Activated CD8-positive, alpha-beta memory T cell treated with anti-CD3 and anti-CD28 coated beads for 4 hours (primary cell): ENCODE results near the gene CDCP2.

Experiments used
- DNase-seq, 2 donors: peaks; one replicate each; pipeline ENCODE4 v3.0.0-alpha.2; 2020; ENCODE audit warnings: low read depth in 2 of 2

The CDCP2 gene

DNA sequence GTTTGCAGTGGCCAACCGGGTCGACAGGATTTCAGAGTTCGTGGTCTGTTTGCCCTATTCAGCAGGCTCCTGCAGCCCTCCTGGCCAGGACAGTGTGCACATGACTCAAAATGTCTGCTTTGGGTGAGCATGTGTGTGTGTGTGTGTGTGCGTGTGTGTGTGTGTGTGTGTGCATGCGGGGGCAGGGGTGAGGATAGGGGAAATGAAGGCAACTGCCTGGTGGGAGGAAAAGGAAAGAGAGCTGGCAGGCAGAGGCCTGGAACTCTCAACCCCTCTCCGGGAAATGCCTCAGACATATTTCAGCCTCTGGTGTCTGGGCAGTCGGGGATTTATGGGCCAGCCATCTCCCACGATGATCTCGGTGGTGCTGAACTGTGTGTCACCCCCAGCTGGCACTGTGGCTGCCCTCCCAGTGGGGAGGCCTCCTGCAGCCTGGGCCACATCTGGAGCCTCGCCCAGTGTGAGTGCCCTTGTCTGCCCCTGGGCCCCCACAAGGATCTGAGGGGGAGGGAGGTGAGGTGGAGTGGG lies 15.2 kb downstream of the CDCP2 start:
- no peak for DNase-seq

DNA sequence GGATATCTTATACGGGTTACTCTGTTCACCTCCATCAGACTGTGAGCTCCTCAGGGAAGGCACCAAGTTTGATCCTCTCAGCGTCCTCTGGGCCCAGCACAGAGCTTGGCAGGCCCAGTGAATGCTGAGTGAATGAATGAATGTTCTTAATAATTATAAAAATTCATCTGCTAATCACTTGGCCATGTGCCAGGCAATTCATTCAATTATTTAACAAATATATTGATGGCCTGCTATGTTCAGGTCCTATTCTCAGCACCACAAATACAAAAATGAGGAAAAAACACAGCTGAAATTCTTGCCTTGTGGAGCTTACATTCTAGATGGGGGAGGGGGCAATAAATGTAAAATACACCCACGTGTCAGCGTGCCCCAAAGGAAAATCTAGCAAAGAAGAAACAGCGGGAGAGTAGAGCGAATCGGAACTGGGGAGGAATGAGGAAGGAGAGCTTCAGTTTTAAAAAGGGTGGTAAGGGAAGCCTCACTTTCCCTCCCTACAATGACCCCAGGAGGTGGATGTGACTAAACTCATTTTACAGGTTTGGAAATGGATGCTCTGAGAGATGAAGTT lies 15.8 kb downstream of the CDCP2 start:
- no peak for DNase-seq

DNA sequence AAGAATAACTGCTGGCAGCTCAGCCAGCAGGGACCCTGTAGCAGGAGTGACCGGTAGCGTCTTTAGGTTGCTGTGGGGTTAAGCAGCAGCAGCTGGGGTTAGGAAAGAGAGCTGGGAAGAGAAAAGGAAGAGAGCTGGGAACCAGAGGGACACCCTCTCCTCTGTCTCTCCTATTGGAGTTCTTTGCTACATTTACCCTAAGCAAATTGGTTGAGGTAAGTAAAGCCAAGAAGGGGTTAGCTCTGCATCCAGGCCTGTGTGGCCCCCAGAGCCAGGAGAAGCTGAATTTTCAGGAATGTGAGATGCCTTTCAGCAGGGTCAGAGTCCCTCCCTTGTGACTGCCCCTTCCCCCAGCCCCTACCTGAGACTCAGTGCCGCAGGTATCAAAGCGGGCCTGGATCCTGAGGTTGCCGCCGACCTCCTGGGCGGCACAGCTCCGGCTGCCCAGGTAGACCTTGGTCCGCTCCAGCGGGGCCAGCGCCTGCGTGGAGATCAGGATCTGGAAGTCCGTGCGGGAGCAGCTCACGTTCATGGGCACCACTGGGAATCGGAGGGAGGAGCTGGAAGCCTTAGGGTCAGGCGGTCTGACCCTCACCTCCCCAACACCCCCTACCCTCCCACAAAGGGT lies 16.4 kb downstream of the CDCP2 start:
- no peak for DNase-seq

DNA sequence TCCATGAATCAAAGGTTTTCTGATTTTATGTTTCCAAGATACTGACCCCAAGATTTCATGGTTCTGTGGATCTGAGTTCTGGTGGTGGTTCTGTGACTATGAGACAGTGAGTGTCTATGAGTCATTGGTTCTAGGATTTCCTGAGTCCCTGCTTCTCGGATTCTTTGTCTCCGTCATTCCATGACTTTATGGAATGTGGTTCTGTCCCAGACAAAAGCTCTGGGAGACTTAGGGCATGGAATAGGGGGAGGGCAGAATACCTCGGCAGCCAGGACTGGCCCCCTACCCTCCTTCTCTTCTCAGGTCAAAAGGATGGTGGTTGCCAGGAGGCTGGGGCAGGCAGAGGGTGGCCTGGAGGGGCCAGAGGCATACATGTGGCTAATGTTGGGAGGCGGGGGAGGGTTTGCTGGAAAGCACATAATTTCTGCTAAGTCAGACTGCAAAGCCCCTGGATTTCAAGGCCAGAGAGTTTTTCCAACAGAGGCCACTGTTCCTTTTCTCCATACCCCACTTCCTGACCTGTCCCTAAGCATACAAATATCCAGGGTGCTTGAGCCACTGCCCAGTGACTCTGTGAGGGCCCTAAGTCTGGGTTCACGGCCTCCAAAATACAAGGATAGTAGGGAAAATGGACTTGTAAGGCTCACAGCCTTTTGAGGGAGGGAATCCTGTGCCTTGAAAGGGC lies 17.2 kb downstream of the CDCP2 start:
- DNase-seq, result no peak

DNA sequence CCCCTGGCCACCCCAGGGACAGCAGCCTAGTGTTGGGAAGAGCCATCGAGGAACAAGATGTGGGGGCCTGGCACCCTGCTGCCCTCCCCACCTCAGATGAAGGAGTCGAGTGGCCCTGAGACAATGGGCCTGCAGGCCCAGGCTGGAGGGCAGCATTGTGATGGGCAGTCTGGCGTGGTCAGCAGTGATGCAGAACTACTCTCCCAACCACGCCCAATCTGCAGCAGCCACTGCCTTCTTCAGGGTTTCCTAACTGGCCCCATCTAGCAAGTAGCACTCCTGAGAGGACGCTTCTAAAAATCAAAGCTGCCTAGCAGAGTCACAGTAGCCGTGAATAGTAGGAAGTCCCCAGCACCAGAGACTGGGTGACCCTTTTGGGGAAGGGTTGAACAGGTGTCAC lies 18.5 kb downstream of the CDCP2 start:
- no peak for DNase-seq

DNA sequence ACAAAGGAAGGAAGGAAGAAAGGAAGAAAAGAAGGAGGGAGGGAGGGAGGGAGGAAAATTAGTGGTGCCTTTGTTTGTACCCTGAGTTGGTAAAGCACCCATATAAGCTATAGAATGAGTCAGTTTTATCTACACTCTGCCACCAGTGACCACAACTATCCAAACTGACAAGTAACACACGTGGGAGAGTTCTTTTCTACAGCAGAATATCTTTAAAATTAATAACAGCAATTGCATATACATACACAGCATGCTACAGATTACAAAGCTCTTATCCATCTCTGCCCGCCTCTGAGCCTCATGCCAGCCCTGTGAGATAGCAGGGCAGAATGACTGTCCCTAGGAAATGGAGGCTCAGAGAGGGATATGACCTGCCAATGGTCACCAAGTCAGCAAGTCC lies 20.3 kb downstream of the CDCP2 start:
- DNase-seq, result no peak

DNA sequence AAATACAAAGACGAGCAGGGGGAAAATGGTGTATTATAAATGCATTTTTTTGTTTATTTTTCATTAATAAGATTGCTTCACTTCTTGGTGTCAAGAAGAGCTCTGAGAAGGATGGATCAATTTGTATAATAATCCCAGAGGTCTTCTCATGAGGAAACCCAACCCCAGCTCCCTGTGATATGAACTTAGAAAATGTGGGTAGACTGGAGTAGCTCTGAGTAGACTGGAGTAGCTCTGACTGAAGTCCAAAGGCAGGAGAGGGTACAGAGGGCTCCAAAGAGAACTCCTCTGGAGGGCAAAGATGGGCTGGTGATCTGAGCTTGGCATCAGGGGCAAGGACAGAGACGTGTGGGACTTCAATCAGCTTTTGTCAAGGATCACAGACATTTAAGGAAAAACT lies 21.4 kb downstream of the CDCP2 start:
- no peak for DNase-seq

DNA sequence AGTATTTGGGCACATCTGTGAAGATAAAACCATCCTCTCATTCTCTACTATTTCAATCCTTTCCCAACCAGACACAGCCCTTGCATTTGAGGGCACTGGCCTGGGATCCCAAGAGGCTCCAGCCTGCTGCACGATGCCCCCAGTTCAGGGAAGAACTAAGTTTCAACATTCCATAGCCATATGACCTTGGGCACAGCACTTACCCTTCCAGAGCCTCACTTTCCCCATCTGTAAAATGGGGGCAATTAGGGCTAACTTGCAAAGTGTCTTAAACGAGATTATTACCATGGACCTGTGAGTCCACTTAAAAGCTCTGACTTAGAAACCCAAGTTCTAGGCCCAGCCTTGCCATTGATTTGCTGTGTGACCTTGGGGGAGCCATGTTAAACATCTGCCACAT lies 22.9 kb downstream of the CDCP2 start:
- DNase-seq, result no peak

DNA sequence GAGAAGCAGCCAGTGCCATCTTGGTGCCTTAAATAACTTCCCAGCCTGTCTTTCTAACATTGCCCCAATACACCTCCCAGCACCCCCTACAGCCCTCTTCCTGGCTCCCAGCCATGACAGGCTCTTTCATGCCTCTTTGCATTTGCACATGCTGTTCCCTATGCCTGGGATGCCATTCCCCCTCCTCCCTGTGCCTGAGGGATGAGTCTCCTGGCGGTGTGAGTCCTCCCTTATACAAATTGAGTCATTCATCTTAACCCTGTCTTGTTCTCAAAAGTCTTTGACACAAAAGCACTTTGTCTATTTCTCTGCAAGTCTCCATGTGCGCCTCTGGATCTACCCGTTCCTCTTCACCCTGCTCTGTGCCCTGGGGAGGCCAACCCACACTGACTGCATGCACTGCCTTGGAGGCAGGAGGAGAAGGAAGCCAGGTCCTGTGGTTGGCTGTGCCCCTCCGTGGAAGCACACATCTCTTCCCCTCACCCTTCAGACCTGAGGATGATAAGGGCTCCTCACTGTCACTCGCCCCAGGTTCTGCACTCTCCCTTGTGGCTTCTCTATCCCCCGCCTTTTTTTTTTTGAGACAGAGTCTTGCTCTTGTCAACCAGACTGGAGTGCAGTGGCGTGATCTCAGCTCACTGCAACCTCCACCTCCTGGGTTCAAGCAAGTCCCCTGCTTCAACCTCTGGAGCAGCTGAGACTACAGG lies 25.1 kb downstream of the CDCP2 start:
- no peak for DNase-seq

DNA sequence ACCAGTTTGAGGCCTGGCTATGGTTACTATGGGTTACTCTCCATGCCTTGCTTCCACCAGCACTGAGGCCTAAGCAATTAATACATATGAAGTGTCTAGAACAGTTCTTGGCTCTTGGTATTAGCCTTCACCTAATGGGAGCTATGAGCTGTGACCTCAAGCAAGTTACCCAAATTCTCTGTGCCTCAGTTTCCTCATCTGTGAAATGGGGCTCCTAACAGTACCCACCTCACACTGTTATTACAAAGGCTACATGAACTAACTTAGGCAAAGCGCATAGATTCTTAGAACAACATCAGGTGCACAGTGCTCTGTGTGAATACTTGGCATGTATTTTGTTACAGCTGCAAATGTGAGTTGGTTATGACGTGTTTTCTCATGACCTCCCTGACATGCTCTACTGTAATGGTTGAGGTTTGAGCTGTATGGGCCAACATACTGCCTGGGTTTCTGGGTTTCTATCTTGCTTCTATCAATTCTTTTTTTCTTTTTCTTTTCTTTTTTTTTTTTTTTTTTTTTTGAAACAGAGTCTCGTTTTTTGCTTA lies 26.5 kb downstream of the CDCP2 start:
- no peak for DNase-seq

DNA sequence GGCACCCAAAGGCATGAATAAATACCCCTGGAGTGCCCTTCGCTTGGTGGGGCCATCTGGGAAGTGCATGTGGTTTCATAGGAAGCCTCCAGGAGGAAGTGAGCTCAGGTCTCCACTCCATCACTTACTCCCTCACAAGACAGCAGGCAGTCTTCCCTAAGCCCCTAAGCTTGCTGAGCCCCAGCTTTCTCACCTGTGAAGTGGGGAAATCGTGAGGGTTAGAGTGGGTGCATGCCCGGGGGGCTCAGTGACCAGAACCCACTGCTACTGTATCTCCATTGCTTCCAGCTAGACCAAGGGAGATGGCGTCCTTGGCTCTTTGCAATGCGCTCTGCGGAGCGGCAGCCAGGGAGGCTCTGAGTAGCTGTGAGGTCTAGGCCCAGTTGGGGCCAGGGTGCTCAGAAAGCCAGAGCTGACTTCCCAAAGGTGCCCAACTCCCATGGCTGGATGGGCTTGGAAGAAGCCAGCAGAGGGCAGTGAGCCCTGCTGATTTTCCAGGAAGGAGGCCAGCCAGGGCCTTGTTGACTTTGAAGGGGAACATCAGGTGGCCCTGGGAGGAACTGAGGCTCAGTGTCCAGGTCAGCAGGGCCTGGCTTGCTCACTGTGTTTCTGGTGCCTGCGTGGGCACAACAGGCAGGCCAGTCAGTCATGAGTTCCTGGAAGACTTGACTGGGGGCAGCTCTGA lies 27.3 kb downstream of the CDCP2 start:
- DNase-seq, result no peak

DNA sequence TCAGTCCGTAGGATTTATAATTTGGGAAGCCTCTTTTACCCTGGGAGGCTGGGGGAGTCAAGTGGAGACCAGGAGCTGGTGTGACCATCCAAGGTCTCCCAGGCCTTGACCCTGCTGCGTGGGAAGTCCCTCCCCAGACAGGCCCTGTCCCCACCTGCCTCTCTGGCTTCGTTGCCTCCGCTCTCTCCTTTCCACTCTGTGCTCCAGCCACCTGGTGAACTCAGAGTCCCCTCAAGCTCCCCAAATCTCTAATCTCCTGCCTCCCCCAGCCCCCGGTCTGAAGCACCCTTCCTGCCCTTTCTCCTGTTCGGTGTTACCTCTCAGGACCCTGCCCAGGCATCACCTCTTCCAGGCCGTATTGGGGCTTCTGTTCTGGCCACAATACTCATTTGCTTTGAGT lies 27.9 kb downstream of the CDCP2 start:
- DNase-seq, result no peak

DNA sequence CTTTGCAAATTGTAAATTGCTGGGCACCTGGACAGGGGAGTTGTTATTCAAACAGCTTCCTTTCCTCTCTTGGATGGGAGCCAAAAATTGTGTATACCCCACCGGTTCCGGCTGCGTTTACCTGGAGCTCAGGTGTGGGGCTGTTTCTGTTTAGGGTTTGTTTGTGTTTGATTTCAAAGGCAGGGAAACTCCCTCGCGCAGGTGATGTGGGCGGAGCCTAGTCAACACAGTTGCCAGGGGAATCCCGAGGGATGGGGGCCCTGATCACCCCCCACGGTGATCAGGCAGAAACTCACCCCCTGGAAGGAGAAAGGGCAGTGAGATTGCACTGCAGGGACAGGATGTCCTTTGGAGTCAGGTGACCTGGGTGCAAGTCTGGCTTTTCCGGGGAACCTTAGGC lies 28.3 kb downstream of the CDCP2 start:
- no peak for DNase-seq

DNA sequence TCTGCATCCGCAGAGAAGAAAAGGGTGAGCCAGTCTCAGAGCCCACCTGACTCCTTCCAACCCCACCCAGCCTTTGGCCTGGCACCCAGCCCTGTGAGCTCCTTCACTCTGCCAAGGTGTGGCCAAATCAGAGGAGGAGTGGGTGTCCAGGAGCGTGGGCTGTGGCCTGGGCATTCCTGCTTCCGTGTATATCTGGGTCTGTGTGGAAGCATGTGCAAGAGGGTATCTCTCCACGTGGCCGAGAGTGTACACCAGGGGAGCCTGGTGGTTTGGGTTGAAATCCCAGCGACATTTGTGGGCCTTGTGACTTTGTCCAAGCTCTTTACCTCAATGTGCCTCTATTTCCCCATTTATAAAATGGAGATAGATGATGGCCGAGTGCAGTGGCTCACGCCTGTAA lies 29.8 kb downstream of the CDCP2 start:
- DNase-seq, result no peak

DNA sequence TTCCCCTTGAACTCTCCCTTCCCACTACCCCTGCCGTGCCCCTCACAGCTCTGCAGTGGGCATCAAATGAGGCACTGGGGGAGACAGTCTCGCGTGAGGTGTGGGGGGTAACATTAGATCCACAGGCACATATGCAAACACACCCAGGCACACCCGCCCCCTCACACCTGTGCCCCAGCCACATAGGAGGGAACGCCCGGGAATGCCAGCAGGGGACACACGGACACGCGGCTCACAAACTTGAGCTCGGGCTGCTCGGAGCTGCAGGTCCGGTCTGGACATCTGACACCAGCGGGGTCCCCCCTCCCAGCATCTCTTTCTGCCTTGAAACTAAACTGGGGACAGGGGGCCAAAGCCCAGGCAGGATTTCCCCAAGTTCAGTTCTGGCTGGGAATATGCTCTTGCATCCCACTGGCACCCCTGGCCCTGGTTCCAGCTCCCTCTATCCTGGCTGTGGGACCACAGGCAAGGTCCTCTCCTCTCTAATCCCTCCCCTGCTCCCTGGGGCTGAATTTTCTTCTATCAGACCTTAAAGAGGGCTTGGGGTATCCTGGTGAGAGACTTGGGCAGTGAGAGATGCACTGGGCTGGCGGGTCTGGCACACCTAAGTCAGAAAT lies 30.6 kb downstream of the CDCP2 start:
- no peak for DNase-seq

DNA sequence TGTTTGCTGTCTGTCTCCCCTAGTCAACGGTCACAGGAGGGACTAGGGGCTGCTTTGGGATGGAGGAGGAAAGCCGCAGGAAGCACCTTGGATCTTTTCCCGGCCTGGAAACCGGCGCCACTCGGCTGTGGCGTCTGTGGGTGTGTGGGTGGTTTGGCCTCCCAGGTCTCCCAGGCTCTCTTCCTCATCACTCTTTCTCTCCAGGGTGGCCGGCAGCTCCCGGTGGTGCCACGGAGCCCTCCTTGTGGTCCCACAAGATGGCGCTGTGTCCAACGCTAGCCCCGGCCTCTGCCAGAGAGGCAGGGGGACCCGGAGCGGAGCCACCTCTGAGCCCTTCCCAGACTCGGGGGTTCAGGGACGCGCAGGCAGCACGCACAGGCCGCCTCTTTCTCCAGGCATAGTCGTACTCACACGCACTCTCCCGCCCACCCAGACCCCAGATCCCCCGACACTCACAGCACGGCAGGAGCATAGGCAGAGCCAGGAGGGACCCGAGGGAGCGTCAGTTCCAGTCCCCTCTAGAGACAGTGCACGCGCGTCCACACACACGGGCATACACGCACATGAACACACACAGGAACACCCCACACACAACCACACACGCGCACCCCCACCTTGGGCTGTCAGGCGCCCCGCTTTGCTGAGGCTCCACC lies 31.2 kb downstream of the CDCP2 start:
- DNase-seq, result peak; percentile 31 to 35

DNA sequence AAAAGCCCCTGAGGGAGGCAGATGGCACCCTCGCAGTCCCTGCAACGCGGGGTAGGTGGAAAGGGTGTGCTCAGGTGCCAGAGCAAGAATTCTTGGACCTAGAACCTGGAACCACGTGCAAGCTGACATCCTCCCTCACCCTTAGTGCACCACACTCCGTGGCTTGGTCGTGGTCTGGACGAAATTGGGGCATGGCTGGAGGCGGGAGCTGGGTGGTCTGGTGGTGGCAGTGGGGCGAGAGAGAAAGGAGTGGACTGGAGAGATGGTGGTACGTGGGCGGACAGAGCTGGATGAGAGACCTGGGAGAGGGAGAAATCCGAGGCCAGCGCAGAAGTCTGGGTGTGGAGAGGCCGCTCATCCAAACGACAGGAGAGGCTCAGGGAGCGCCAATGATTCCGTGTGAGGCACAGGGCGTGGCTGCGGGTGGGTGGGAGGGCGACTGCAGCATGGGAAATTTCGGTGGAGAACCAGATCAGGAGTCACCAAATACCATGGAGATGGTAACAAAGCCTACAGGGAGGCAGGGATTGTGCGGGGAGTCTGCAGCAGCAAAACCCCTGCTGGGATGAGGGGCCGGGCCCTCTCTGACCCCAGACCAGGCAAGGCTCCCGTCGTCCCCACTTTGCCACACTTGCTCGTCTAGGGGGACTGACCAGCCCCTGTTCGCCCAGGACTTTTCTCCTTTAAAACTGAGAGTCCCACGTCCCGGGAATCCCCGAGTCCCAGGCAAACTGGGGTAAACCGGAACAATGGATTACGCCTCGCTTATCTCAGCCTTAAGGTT lies 31.9 kb downstream of the CDCP2 start:
- no peak for DNase-seq

DNA sequence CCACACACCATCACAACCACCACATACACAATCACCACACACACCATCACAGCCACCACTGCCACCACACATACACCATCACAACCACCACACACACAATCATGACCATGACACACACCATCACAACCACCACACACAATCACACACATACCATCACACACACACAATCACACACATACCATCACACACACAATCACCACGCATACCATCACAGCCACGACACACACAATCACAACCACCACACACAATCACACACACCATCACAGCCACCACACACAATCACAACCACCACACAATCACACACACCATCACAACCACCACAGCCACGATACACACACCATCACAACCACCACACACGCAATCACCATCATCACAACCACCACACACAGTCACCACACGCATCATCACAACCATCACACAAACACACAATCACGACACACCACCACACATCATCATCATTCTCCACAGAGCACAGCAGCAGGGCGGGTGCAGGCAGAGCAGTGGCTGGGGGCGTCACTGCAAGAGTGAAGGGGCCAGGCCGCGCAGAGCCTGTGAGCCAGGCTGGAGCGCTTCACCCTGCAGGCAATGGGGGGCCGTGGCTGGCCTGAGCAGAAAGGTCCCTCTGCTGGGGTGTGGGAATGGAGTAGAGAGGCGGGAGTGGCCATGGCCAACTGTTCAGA lies 32.6 kb downstream of the CDCP2 start:
- DNase-seq, result no peak

DNA sequence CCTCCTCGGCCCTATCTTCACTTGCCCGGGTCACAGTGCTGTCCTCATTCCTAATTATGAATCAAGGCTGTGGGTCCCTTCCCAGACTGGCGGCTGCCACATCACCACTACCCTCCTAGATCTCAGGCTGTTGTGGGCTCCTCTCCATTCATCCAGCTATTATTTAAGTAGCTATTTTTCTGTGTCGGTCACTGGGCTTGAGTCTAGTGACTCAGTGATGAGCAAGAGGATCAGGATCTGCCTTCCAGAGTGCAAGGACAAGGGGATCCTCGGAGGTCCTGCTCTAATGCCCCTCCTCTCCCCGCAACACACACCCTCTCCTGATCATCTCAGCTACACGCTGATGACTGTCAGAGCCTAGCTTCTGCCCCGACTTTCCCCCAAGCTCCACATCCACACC lies 34.1 kb downstream of the CDCP2 start:
- DNase-seq, result no peak
